ENCODE results near the gene HOMER2. TPM values are rescaled to one million over a fixed set of nuclear protein-coding genes. Genes with fewer than 3 reads are reported as not detected.
A peak's percentile ranks its signal among the peaks of the same experiment; 100 is the strongest.

The HOMER2 gene
- total and polyA plus RNA-seq, 2 donors (not counting 1 experiment from before 2014, with no cell fraction given) = 1.1 to 9.9 TPM

DNA sequence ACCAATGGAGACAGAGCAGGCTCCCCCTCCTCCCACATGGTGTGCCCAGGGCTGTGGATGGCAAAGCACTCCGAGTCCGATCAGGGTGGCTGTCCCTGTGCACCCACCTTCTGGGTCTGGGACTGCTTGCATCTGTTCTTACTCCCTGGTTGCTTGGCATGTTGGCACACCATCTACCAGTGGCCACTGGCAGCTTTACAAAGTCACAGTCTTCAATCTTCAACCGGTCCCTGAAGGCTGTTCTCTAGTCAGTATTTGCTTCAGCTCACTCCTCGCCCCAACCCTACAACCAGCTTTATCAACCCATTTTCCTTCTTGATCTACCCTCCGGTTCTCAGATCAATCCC lies 14.8 kb downstream of the HOMER2 start:
- Histone ChIP-seq H3K36me3 (ENCODE audit: control insufficient read depth, insufficient read depth, low read length) (no peaks in the 10 kb centered on the region), H3K4me2 (ENCODE audit: extremely low read depth, insufficient read depth, low read length) (no peak overlapping the region), H3K4me3 (replicated peaks in 1 of 4; ENCODE audit: control extremely low read depth in 1 of 4, insufficient read depth in 1 of 4, low read depth in 3 of 4, low read length in 4 of 4) (no peak overlapping the region), H3K79me2 (ENCODE audit: control insufficient read depth, insufficient read depth, low read length) (no peaks in the 10 kb centered on the region), H3K27me3 (ENCODE audit: control insufficient read depth, insufficient read depth, low read length) (no peaks in the 10 kb centered on the region), H3K9me3 (ENCODE audit: control insufficient read depth, insufficient read depth, low read depth, low read length) (no peaks in the 10 kb centered on the region), H3K4me1 (ENCODE audit: control insufficient read depth, extremely low read depth, insufficient read depth, low read length) (no peaks in the 10 kb centered on the region), H4K20me1 (ENCODE audit: control insufficient read depth, extremely low read depth, insufficient read depth, low read length) (no peaks in the 10 kb centered on the region), H3K27ac (ENCODE audit: insufficient read depth, low read length) (no peak overlapping the region), H2AFZ (ENCODE audit: low read length) (no peak overlapping the region), H3K9ac (ENCODE audit: insufficient read depth, low read length) (no peak overlapping the region)
- no peak for DNase-seq (ENCODE audit: low read depth in 2 of 2)
- TF ChIP-seq, protein P1, sequence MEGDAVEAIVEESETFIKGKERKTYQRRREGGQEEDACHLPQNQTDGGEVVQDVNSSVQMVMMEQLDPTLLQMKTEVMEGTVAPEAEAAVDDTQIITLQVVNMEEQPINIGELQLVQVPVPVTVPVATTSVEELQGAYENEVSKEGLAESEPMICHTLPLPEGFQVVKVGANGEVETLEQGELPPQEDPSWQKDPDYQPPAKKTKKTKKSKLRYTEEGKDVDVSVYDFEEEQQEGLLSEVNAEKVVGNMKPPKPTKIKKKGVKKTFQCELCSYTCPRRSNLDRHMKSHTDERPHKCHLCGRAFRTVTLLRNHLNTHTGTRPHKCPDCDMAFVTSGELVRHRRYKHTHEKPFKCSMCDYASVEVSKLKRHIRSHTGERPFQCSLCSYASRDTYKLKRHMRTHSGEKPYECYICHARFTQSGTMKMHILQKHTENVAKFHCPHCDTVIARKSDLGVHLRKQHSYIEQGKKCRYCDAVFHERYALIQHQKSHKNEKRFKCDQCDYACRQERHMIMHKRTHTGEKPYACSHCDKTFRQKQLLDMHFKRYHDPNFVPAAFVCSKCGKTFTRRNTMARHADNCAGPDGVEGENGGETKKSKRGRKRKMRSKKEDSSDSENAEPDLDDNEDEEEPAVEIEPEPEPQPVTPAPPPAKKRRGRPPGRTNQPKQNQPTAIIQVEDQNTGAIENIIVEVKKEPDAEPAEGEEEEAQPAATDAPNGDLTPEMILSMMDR (conservative IDR thresholded peaks at IDR 0.05 in 1 of 2, IDR thresholded peaks at IDR 0.05 in 1 of 2; ENCODE audit: low read depth in 1 of 2, low read length in 2 of 2) = no peak
- TF ChIP-seq EZH2 (IDR thresholded peaks at IDR 0.05; ENCODE audit: low read length, missing control alignments) = no peak

DNA sequence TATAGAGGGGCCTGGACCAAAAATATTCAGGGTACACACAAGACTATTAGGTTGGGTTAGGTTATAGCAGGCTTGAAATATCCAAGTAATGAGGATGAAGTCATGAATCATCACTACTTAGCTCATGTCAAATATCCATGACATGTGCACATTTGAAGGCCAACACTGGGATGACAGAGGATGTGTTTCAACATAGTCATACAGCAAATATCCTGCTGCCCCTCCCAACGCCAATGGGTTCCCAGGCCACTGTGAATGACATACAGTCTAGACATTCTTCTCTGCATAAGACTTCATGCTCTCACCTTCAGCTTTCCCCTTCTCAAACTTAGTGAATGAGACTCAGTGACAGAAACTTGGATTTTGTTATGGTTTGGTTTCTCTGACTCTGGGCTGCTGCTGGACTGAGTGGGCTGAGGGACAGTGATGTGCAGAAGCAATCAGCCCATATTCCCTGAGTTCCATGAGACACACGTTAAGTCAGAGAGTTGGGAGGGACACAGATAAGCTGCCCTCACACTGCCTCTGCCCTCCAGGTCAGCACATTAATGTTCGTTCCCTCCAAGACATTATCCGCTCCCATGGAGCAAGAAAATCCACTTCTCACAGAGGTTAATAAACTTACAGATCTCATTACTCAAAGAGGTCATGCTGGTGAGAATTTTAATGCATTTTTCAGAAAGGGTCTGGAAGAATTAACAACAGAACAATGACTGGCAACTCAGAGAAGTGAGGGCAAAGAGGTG lies 15.4 kb downstream of the HOMER2 start:
- no peaks in the 10 kb centered on the region for H3K79me2 ChIP-seq (ENCODE audit: control insufficient read depth, insufficient read depth, low read length)
- no peaks in the 10 kb centered on the region for H4K20me1 ChIP-seq (ENCODE audit: control insufficient read depth, extremely low read depth, insufficient read depth, low read length)
- H3K4me2 ChIP-seq (ENCODE audit: extremely low read depth, insufficient read depth, low read length) = no peak overlapping the region
- no peaks in the 10 kb centered on the region for H3K4me1 ChIP-seq (ENCODE audit: control insufficient read depth, extremely low read depth, insufficient read depth, low read length)
- no peak for TF ChIP-seq EZH2 (IDR thresholded peaks at IDR 0.05; ENCODE audit: low read length, missing control alignments)
- TF ChIP-seq, protein P1 (conservative IDR thresholded peaks at IDR 0.05 in 1 of 2, IDR thresholded peaks at IDR 0.05 in 1 of 2; ENCODE audit: low read depth in 1 of 2, low read length in 2 of 2) = no peak
- no peaks in the 10 kb centered on the region for H3K27me3 ChIP-seq (ENCODE audit: control insufficient read depth, insufficient read depth, low read length)
- H3K36me3 ChIP-seq (ENCODE audit: control insufficient read depth, insufficient read depth, low read length) = no peaks in the 10 kb centered on the region
- no peak overlapping the region for H3K9ac ChIP-seq (ENCODE audit: insufficient read depth, low read length)
- no peak overlapping the region for H3K4me3 ChIP-seq (replicated peaks in 1 of 4; ENCODE audit: control extremely low read depth in 1 of 4, insufficient read depth in 1 of 4, low read depth in 3 of 4, low read length in 4 of 4)
- H3K9me3 ChIP-seq (ENCODE audit: control insufficient read depth, insufficient read depth, low read depth, low read length) = no peaks in the 10 kb centered on the region
- peak in 1 of 2 donors; percentile 70 for DNase-seq (ENCODE audit: low read depth in 2 of 2)
- H3K27ac ChIP-seq (ENCODE audit: insufficient read depth, low read length) = no peak overlapping the region
- H2AFZ ChIP-seq (ENCODE audit: low read length) = no peak overlapping the region

DNA sequence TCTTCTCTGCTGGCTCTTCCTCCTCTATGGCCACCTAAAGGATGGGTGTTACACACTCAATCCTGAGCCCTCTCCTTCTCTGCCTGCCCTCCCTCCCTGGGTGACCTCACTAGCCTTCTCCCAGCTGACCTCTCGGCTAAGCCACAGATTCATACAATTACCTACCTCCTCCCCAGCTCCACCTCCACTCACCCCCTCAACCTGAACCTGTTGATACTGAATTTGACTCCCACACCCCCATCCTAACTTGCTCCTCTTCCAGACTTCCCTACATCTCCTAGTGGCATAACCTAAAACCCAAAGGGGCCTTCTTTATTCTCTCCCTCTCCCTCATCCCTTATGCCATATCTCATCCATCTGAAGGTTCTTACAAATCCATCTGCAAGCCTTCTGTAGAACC lies 17.1 kb downstream of the HOMER2 start:
- Histone ChIP-seq H3K27ac (ENCODE audit: insufficient read depth, low read length) (no peak overlapping the region), H3K79me2 (ENCODE audit: control insufficient read depth, insufficient read depth, low read length) (no peaks in the 10 kb centered on the region), H4K20me1 (ENCODE audit: control insufficient read depth, extremely low read depth, insufficient read depth, low read length) (no peaks in the 10 kb centered on the region), H3K4me3 (replicated peaks in 1 of 4; ENCODE audit: control extremely low read depth in 1 of 4, insufficient read depth in 1 of 4, low read depth in 3 of 4, low read length in 4 of 4) (no peak overlapping the region), H3K9me3 (ENCODE audit: control insufficient read depth, insufficient read depth, low read depth, low read length) (no peaks in the 10 kb centered on the region), H3K4me2 (ENCODE audit: extremely low read depth, insufficient read depth, low read length) (no peak overlapping the region), H3K27me3 (ENCODE audit: control insufficient read depth, insufficient read depth, low read length) (no peaks in the 10 kb centered on the region), H3K4me1 (ENCODE audit: control insufficient read depth, extremely low read depth, insufficient read depth, low read length) (no peaks in the 10 kb centered on the region), H3K9ac (ENCODE audit: insufficient read depth, low read length) (no peak overlapping the region), H2AFZ (ENCODE audit: low read length) (no peak overlapping the region), H3K36me3 (ENCODE audit: control insufficient read depth, insufficient read depth, low read length) (no peaks in the 10 kb centered on the region)
- DNase-seq (ENCODE audit: low read depth in 2 of 2) = no peak
- TF ChIP-seq, protein P1 (conservative IDR thresholded peaks at IDR 0.05 in 1 of 2, IDR thresholded peaks at IDR 0.05 in 1 of 2; ENCODE audit: low read depth in 1 of 2, low read length in 2 of 2) = no peak
- no peak for TF ChIP-seq EZH2 (IDR thresholded peaks at IDR 0.05; ENCODE audit: low read length, missing control alignments)

Data from fibroblast of lung (primary cell).